Peyer's patch (tissue), 4 donors: Measurements from ENCODE around the gene ISCA2. TPM values are rescaled to one million over a fixed set of nuclear protein-coding genes. Genes with fewer than 3 reads are reported as not detected.
"Not testable (repeated sequence)": the region's sequence is repeated elsewhere in the genome, so short reads cannot be mapped to it uniquely, and the experiment has no call there.

Source experiments
- DNase-seq, 3 donors: peaks; one replicate each; pipeline ENCODE4 v3.0.0-alpha.2; 2017 to 2019
- H3K27ac ChIP-seq, 4 donors: fragments of 200-600 bp; sonication (generic); one replicate each; pipeline ENCODE4 v1.5.1; 2016 to 2019
- H3K27me3 ChIP-seq, 2 donors: fragments of 200-600 bp; sonication (generic); one replicate each; pipeline ENCODE4 v1.5.1; 2019
- H3K36me3 ChIP-seq, 3 donors: fragments of 200-600 bp; sonication (generic); one replicate each; pipeline ENCODE4 v1.5.1; 2016 to 2019
- H3K4me1 ChIP-seq, 4 donors: fragments of 200-600 bp; sonication (generic); one replicate each; pipeline ENCODE4 v1.5.1; 2016 to 2019
- H3K4me3 ChIP-seq, 4 donors: fragments of 200-600 bp; sonication (generic); 1 replicate in 3 of 4; 2 replicates in 1 of 4; pipeline ENCODE4 v1.5.1; 2016 to 2019; ENCODE audit warnings: mild to moderate bottlenecking in 1 of 4
- H3K9me3 ChIP-seq, 4 donors: fragments of 200-600 bp; sonication (generic); one replicate each; pipeline ENCODE4 v1.5.1; 2016 to 2019; ENCODE audit warnings: mild to moderate bottlenecking in 1 of 4
- POLR2A ChIP-seq, 2 donors: fragments of 450-650 bp; IDR thresholded peaks; one replicate each; pipeline ENCODE4 v1.5.1; 2017; ENCODE audit warnings: antibody characterized with exemption in 2 of 2, mild to moderate bottlenecking in 2 of 2, moderate library complexity in 2 of 2
- total RNA-seq, 4 donors: library from RNA; depleted of rRNA; stranded (reverse); fragments of >200 nt; gene quantifications; one replicate each; pipeline ENCODE4 v1.1.0, GENCODE V29; 2016
- TF ChIP-seq, protein P1 (sequence below), 6 experiments: fragments of 450-650 bp in 4 of 6; fragments of 200-600 bp in 2 of 6; sonication (generic) in 1 of 6; IDR thresholded peaks; one replicate each; pipeline ENCODE4 v1.5.1; 2017 to 2019; ENCODE audit warnings: antibody characterized with exemption in 6 of 6, mild to moderate bottlenecking in 3 of 6, moderate library complexity in 1 of 6

ISCA2 gene
- total RNA-seq, 4 donors from 2014 or later = 11.6 to 18.2 (median 15.8) TPM

DNA sequence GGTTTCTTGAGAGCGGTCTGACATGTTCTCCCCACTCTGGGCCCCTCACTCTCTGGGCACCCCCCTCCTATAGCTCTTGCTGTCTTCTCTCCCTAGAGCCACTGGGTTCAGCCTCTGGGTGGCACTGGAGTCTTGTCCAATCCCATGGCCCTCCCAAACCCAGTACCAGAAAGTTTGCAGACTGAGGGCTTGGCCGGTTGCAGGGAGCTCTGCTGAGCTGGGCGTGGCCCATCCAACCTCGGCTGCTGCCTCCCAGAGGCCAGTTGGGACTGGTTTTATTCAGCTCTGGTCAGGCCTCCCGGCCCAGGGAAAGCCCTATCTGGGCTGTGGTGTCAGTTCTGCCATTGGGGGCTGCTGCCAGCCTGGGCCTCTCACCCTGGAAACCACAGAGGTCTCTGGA, 37.9 kb downstream of the ISCA2 start:
- DNase-seq = no peak

DNA sequence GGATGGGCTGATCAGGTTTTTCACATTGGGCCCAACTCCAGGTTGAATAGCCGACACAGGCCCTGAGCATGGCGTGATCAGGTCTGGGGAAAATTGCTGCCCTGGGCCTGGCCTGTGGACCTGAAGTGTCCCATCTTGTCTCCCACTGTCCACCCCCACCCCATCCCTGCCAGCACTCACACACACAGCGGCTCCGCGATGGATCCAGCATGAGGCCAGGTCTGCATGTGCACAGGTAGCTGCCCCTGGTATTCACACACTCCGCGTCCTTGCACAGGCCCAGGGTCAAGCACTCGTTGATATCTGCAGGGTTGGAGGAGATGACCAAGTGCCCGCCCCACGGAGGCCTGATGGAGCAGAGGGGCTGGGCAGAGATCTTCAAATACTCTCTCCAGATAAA, 38.7 kb downstream of the ISCA2 start:
- DNase-seq = no peak
- H3K27me3 ChIP-seq = no peaks in the 10 kb centered on the region
- H3K4me3 ChIP-seq = no peak overlapping the region
- no peaks in the 10 kb centered on the region for H3K9me3 ChIP-seq
- H3K27ac ChIP-seq = no peak overlapping the region
- no peak for TF ChIP-seq POLR2A (IDR thresholded peaks at IDR 0.05)
- TF ChIP-seq, protein P1, sequence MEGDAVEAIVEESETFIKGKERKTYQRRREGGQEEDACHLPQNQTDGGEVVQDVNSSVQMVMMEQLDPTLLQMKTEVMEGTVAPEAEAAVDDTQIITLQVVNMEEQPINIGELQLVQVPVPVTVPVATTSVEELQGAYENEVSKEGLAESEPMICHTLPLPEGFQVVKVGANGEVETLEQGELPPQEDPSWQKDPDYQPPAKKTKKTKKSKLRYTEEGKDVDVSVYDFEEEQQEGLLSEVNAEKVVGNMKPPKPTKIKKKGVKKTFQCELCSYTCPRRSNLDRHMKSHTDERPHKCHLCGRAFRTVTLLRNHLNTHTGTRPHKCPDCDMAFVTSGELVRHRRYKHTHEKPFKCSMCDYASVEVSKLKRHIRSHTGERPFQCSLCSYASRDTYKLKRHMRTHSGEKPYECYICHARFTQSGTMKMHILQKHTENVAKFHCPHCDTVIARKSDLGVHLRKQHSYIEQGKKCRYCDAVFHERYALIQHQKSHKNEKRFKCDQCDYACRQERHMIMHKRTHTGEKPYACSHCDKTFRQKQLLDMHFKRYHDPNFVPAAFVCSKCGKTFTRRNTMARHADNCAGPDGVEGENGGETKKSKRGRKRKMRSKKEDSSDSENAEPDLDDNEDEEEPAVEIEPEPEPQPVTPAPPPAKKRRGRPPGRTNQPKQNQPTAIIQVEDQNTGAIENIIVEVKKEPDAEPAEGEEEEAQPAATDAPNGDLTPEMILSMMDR (IDR thresholded peaks at IDR 0.05) = no peak
- H3K4me1 ChIP-seq = no peaks in the 10 kb centered on the region
- H3K36me3 ChIP-seq = no peaks in the 10 kb centered on the region

More for the DNA sequence above, 37.9 kb downstream of the ISCA2 start:
- Histone ChIP-seq H3K4me3 (no peak overlapping the region), H3K27ac (no peak overlapping the region), H3K4me1 (no peaks in the 10 kb centered on the region), H3K27me3 (no peaks in the 10 kb centered on the region), H3K36me3 (no peaks in the 10 kb centered on the region), H3K9me3 (no peaks in the 10 kb centered on the region)
- no peak for TF ChIP-seq POLR2A (IDR thresholded peaks at IDR 0.05)
- TF ChIP-seq, protein P1 (IDR thresholded peaks at IDR 0.05) = no peak

DNA sequence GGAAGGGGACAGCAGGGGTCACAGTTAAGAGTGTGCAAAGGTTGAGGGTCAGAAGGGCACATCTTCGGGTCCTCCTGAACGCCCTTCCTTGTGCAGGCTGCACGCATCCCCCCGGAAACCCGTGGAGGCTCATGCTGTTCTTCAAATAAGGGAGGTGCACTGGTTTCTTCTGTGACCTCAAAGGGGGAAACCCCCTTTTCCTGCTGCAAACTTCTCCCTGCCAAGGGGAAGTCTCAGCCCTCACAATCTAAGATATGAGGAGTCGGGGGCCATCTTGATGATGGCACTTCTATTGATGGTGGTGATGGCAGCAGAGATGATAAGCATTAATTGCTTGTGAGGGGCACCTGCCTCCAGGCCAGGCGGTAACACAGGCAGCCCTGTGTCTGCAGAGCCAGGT, 40.0 kb downstream of the ISCA2 start:
- TF ChIP-seq, protein P1 (IDR thresholded peaks at IDR 0.05) = no peak
- TF ChIP-seq POLR2A (IDR thresholded peaks at IDR 0.05) = no peak
- H3K9me3 ChIP-seq = no peaks in the 10 kb centered on the region
- H3K36me3 ChIP-seq = no peaks in the 10 kb centered on the region
- H3K4me3 ChIP-seq = no peak overlapping the region
- no peaks in the 10 kb centered on the region for H3K27me3 ChIP-seq
- H3K27ac ChIP-seq = no peak overlapping the region
- no peak for DNase-seq
- no peaks in the 10 kb centered on the region for H3K4me1 ChIP-seq

DNA sequence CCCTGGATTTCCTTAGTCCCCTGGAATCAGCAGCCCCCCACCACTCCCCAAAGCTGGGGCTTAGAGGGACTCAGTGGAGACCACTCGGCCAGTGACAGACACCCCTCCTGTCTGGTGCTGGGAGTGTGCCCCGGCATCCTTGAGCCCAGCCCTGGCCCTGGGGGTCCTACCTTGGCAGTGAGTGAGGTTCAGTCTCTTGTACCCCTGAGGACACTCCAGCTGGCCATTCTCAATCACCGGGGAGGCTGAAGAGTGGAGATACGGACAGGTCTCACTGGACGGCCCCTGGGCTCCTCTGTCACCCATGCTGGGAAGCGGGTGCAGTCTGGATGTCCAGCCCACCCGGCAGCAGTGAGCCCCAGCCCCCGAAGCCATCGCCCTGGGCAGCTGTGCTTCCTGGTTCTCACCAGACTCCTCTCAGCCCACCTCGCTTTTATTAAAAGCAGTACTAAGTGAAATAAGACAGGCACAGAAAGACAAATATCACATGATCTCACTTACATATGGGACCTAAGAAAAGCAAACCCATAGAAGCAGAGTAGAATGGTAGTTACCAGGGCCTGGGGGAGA, 42.3 kb downstream of the ISCA2 start:
- no peak for DNase-seq
- no peak overlapping the region for H3K4me3 ChIP-seq
- H3K36me3 ChIP-seq = no peaks in the 10 kb centered on the region
- no peaks in the 10 kb centered on the region for H3K9me3 ChIP-seq
- TF ChIP-seq POLR2A (IDR thresholded peaks at IDR 0.05) = no peak
- TF ChIP-seq, protein P1 (IDR thresholded peaks at IDR 0.05) = no peak
- H3K27me3 ChIP-seq = no peaks in the 10 kb centered on the region
- no peak overlapping the region for H3K27ac ChIP-seq
- H3K4me1 ChIP-seq = no peaks in the 10 kb centered on the region

DNA sequence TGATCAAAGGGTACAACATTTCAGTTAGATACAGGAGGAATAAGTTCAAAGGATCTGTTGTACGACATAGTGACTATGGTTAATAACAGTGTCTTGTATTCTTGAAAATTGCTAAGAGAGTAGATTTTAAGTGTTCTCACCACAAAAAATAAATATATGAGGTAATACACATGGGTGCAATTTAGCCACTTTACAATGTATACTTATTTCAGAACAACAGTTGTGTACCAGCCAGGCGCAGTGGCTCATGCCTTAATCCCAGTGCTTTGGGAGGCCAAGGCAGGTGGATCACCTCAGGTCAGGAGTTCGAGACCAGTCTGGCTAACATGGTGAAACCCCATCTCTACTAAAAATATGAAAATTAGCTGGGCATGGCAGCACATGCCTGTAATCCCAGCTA, 42.8 kb downstream of the ISCA2 start:
- not testable (repeated sequence) for H3K9me3 ChIP-seq, DNase-seq, H3K4me3 ChIP-seq, H3K36me3 ChIP-seq, H3K4me1 ChIP-seq, H3K27ac ChIP-seq, H3K27me3 ChIP-seq

DNA sequence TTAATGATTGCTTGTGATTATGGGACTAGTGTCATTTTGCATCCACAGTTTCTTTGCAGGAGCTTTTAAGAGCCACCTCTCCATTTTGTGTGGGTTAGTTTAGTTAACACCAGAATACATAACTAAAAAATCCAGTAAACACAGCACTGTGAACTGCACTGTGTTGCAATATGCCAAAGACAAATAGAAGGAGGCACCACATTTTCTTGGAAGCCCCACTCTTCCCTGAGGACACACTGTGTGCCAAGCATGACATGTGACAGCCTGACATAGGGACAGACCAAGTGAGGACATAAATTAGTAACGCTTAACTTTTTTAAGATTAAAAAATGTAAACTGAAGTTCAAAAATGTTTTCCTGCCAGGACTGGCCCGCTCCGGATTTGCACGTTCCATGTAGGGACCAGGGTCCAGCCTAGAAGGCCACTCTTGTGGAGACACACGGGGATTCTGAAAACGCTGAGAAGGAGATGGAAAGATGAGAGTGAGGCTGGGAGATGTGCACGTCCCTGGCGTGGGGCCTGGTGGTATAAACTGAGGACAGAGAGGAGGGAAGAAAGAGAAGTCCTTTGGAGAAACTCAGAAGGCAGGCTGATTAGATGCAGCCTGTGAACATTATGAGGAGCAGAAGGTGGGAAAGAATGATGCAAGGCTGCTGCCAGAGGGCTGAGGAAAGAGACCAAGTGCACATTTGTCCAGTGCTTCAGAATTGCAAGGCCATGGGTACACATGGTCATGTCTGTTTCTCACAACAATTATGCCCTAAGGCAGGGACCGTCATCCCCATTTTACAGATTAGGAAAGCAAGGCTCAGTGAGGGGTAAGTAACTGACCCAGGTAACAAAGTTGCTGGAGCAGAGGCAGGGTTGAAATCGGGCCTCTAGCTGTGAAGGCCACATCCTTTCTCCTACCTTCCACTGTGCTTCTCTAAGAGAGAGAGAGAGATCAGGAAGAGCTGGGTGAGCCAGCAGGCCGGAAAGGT, 45.1 kb downstream of the ISCA2 start:
- no peak for TF ChIP-seq POLR2A (IDR thresholded peaks at IDR 0.05)
- TF ChIP-seq, protein P1 (IDR thresholded peaks at IDR 0.05) = no peak
- H3K36me3 ChIP-seq = no peaks in the 10 kb centered on the region
- H3K4me3 ChIP-seq = no peak overlapping the region
- H3K9me3 ChIP-seq = no peaks in the 10 kb centered on the region
- no peaks in the 10 kb centered on the region for H3K4me1 ChIP-seq
- H3K27me3 ChIP-seq = no peaks in the 10 kb centered on the region
- DNase-seq = peak in 1 of 3 donors; percentile 10
- H3K27ac ChIP-seq = no peak overlapping the region
